ENCODE measurements around the gene PPRC1.

GRCh38 chr10:102152545-102152890 lies 19.7 kb downstream of the PPRC1 start:
- TF ChIP-seq CTCF (IDR thresholded peaks at IDR 0.05) (no peak), EZH2phosphoT487 (IDR thresholded peaks at IDR 0.05) (no peak), EZH2 (IDR thresholded peaks at IDR 0.05) (no peak)

Measured in neural progenitor cell (in vitro differentiated cells).